Kidney (tissue), 14 donors: ENCODE measurements around the gene CCNJL. TPM values are rescaled to one million over a fixed set of nuclear protein-coding genes. Genes with fewer than 3 reads are reported as not detected.

Experiments
- DNase-seq, 5 donors: peaks; one replicate each; pipeline ENCODE4 v3.0.0-alpha.2; 2013 to 2020
- FAIRE-seq: peaks from 2 replicates; lab custom pipeline; 2012; peaks lifted over from hg19 to GRCh38; lab: Jason Lieb, UNC
- H3K27ac ChIP-seq, 2 donors: one replicate each; pipeline ENCODE4 v1.7.0; 2013; ENCODE audit warnings: low read depth in 2 of 2, low read length in 2 of 2, inconsistent platforms in 1 of 2
- H3K27me3 ChIP-seq: one replicate; pipeline ENCODE4 v1.7.1; 2013; ENCODE audit warnings: low read length, inconsistent platforms; ENCODE audit not compliant: control insufficient read depth, insufficient read depth
- H3K36me3 ChIP-seq, 3 donors: one replicate each; pipeline versions ENCODE4 v1.7.0 to v1.7.1; 2013; ENCODE audit warnings: low read length in 3 of 3, control low read depth in 1 of 3, inconsistent platforms in 1 of 3; ENCODE audit not compliant: insufficient read depth in 3 of 3, control insufficient read depth in 2 of 3
- H3K4me1 ChIP-seq, 3 donors: one replicate each; pipeline versions ENCODE4 v1.7.0 to v1.7.1; 2013; ENCODE audit warnings: low read length in 3 of 3, inconsistent platforms in 1 of 3, low read depth in 1 of 3; ENCODE audit not compliant: control insufficient read depth in 2 of 3, insufficient read depth in 2 of 3
- H3K4me3 ChIP-seq, 3 donors: one replicate each; pipeline versions ENCODE4 v1.7.0 to v1.8.1; 2013; ENCODE audit warnings: low read length in 3 of 3, control low read depth in 1 of 3, inconsistent platforms in 1 of 3
- H3K9ac ChIP-seq, 3 donors: one replicate each; pipeline versions ENCODE4 v1.7.0 to v1.7.1; 2013; ENCODE audit warnings: low read length in 3 of 3, control low read depth in 1 of 3, inconsistent platforms in 1 of 3
- H3K9me3 ChIP-seq, 3 donors: one replicate each; pipeline versions ENCODE4 v1.7.0 to v1.7.1; 2013; ENCODE audit warnings: low read length in 3 of 3, control low read depth in 1 of 3, inconsistent platforms in 1 of 3; ENCODE audit not compliant: control insufficient read depth in 2 of 3, insufficient read depth in 1 of 3
- intact Hi-C: fragments of 100-400 bp; cut with DNase I; formaldehyde crosslinking; loops from one replicate; pipeline ENCODE4 v1.11.1; 2022
- polyA plus RNA-seq: library from polyadenylated mRNA; stranded (reverse); fragments of 350-450 nt; fragmentation: Illumina TruSeq; extraction: RNeasy Lipid Tissue Mini Kit (QIAGEN cat#74804); gene quantifications from one replicate; pipeline ENCODE4 v1.2.3, GENCODE V29; 2014; ENCODE audit warnings: low read depth, low replicate concordance; ENCODE audit not compliant: insufficient read depth
- total RNA-seq: library from RNA; stranded (reverse); fragmentation: NEBNext Ultra II Directional; extraction: Animal tissue kit (Norgen Biotek cat#: 25700); gene quantifications from one replicate; pipeline ENCODE4 v1.2.1, GENCODE V29; 2021
- TF ChIP-seq, protein P1 (sequence below): IDR thresholded peaks from 3 replicates; pipeline ENCODE4 v1.5.1; 2012; ENCODE audit warnings: mild to moderate bottlenecking, moderate library complexity, borderline replicate concordance; ENCODE audit not compliant: insufficient read depth; ENCODE audit errors: extremely low read depth
- donor health status: control.
- donor health status: control.
- donor health status: control.
- donor health status: control.
- donor health status: control.
- donor health status: DM: yes; HTN: yes; CAD: no.
- donor health status: Normal renal cell carcinoma (clear cell type).

Gene CCNJL
- total and polyA plus RNA-seq, 2 donors from 2014 or later = 1.6 to 3.8 TPM

DNA sequence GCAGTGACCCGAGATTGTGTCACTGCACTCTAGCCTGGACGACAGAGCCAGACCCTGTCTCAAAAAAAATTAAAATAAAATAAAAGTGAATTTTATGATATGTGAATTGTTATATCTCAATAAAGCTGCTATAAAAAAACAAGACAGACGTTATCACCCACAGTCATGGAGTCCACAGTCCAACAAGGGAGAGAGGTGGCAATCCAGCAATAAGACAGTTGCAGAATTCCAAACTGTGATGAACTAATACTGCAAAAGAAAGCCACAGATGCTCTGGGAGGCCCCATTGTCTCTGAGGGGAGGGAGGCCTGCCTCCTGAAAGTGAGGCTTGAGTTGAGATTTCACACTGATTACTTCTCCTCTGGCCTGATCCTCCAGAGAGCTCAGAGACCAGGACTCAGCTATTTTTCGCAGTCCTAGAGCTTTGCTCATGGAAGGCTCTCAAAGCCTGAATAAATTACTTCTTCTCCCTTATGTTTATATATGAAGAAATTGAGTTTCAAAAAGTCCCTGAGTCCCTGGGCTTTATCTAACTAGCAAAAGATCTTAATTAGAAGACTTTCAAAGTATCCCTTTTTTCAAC lies 28.0 kb downstream of the CCNJL start:
- no peak overlapping the region for H3K4me3 ChIP-seq
- H3K9me3 ChIP-seq = no peaks in the 10 kb centered on the region
- FAIRE-seq (no peak), DNase-seq (no peak)
- TF ChIP-seq, protein P1, sequence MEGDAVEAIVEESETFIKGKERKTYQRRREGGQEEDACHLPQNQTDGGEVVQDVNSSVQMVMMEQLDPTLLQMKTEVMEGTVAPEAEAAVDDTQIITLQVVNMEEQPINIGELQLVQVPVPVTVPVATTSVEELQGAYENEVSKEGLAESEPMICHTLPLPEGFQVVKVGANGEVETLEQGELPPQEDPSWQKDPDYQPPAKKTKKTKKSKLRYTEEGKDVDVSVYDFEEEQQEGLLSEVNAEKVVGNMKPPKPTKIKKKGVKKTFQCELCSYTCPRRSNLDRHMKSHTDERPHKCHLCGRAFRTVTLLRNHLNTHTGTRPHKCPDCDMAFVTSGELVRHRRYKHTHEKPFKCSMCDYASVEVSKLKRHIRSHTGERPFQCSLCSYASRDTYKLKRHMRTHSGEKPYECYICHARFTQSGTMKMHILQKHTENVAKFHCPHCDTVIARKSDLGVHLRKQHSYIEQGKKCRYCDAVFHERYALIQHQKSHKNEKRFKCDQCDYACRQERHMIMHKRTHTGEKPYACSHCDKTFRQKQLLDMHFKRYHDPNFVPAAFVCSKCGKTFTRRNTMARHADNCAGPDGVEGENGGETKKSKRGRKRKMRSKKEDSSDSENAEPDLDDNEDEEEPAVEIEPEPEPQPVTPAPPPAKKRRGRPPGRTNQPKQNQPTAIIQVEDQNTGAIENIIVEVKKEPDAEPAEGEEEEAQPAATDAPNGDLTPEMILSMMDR = no peak
- no peak overlapping the region for H3K27ac ChIP-seq
- H3K4me1 ChIP-seq = peaks cover 0 to 19% (median 15%) of the 10 kb centered on the region in 3 donors
- H3K36me3 ChIP-seq = no peaks in the 10 kb centered on the region
- no peaks in the 10 kb centered on the region for H3K27me3 ChIP-seq
- intact Hi-C loops = no loop called here
- no peak overlapping the region for H3K9ac ChIP-seq

DNA sequence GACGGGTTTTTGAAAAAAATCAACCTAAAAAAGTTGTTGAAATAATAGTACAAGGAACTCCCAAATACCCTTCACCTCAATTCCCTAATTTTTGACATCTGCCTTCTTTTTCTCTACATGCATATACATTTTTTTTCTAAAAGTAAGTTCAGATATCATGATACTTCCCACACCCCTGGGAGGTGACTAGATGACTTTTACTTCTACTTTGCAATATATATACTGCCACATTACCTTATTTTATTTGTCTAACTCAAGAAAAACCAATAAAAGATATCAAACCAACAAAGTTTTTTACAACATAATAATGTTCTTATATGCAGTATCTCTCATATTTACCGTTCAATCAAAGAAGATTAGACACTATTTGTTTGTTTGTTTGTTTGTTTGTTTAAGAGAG lies 31.1 kb downstream of the CCNJL start:
- Histone ChIP-seq H3K27ac (no peak overlapping the region), H3K4me3 (no peak overlapping the region), H3K9me3 (no peaks in the 10 kb centered on the region), H3K9ac (no peak overlapping the region), H3K4me1 (peaks cover 0 to 6% (median 5%) of the 10 kb centered on the region in 3 donors), H3K36me3 (no peaks in the 10 kb centered on the region), H3K27me3 (no peaks in the 10 kb centered on the region)
- no peak for DNase-seq
- intact Hi-C loops = no loop called here
- no peak for FAIRE-seq
- TF ChIP-seq, protein P1 = no peak

DNA sequence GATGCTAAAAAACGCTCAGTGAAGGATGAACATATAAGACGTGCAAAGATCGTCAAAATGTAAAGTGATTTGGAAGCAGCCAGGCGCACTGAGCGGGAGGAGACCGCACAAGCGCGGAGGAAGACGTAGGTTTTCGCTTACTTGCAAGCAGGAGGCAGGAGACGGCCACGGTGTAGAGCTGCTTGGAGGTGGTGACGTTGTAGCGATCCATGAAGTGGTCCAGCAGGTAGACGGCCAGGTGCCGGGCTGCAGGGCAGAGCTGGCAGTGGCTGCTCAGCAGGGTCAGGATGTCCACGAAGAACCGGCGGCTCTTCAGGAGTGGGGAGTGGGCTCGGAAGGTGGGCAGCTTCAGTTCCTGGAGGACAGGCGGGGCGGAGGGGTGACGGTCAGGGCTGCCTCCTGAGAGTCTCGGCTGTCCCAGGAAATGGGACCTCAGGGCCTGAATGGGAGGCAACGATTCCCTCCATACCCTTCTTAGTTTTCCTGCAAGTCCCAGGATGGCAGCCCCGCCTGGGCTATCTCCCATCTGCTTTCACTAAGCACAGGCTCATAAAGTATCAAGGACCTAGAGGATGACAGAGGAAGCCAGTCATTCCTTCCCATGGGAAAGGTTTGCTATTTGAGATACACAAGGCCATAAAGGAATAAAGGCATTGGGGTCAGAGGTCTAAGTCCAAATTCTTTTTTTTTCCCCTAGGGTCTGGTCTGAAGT lies 31.8 kb downstream of the CCNJL start:
- Histone ChIP-seq H3K27ac (no peak overlapping the region), H3K4me1 (peaks cover 0 to 2% (median 2%) of the 10 kb centered on the region in 3 donors), H3K36me3 (no peaks in the 10 kb centered on the region), H3K27me3 (no peaks in the 10 kb centered on the region), H3K4me3 (no peak overlapping the region), H3K9ac (no peak overlapping the region), H3K9me3 (no peaks in the 10 kb centered on the region)
- intact Hi-C loops = no loop called here
- DNase-seq (no peak), FAIRE-seq (no peak)
- TF ChIP-seq, protein P1 = no peak
